Thymus (tissue), 14 donors: Measurements from ENCODE around the gene CRACDL. TPM values are rescaled to one million over a fixed set of nuclear protein-coding genes. Genes with fewer than 3 reads are reported as not detected.

Experiments used
- DNase-seq, 9 donors: peaks; one replicate each; pipeline ENCODE4 v3.0.0-alpha.2; 2013; ENCODE audit warnings: low spot score in 9 of 9, low read depth in 6 of 9, missing footprints in 1 of 9
- H3K27ac ChIP-seq, 2 donors: one replicate each; pipeline ENCODE4 v1.5.1; 2013; ENCODE audit warnings: control low read depth in 1 of 2, low read depth in 1 of 2, low read length in 1 of 2, mild to moderate bottlenecking in 1 of 2, moderate library complexity in 1 of 2
- H3K27me3 ChIP-seq, 2 donors: one replicate each; pipeline ENCODE4 v1.5.1; 2013; ENCODE audit warnings: low read length in 1 of 2; ENCODE audit not compliant: control insufficient read depth in 2 of 2, insufficient read depth in 1 of 2
- H3K36me3 ChIP-seq, 2 donors: one replicate each; pipeline ENCODE4 v1.5.1; 2013; ENCODE audit warnings: low read length in 1 of 2, mild to moderate bottlenecking in 1 of 2, moderate library complexity in 1 of 2; ENCODE audit not compliant: control insufficient read depth in 2 of 2, insufficient read depth in 2 of 2
- H3K4me1 ChIP-seq, 2 donors: one replicate each; pipeline ENCODE4 v1.5.1; 2013; ENCODE audit warnings: low read length in 2 of 2; ENCODE audit not compliant: control insufficient read depth in 2 of 2, insufficient read depth in 2 of 2
- H3K4me3 ChIP-seq, 2 donors: one replicate each; pipeline ENCODE4 v1.5.1; 2013; ENCODE audit warnings: low read length in 2 of 2, control low read depth in 1 of 2, mild to moderate bottlenecking in 1 of 2
- H3K9me3 ChIP-seq, 2 donors: one replicate each; pipeline ENCODE4 v1.5.1; 2013; ENCODE audit warnings: low read length in 1 of 2, mild to moderate bottlenecking in 1 of 2; ENCODE audit not compliant: control insufficient read depth in 2 of 2, insufficient read depth in 1 of 2
- WGBS: extraction: QIAGEN DNeasy Blood & Tissue Kit; methylation state at CpG from one replicate; pipeline ENCODE4 v1.1.7; 2013; 5-methylcytosine and 5-hydroxymethylcytosine counted together
- long read RNA-seq, 10 donors: transcript quantifications; one replicate each; lab custom pipeline, GENCODE V29; 2026
- polyA plus RNA-seq: library from polyadenylated mRNA; stranded (reverse); fragments of 200-250 nt; gene quantifications from one replicate; pipeline ENCODE4 v1.2.3, GENCODE V29; 2013
- total RNA-seq: library from RNA; stranded (reverse); fragments of 120-200 nt; gene quantifications from one replicate; pipeline ENCODE4 v1.2.4, GENCODE V29; 2013
- donor health status: healthy.

The CRACDL gene, protein sequence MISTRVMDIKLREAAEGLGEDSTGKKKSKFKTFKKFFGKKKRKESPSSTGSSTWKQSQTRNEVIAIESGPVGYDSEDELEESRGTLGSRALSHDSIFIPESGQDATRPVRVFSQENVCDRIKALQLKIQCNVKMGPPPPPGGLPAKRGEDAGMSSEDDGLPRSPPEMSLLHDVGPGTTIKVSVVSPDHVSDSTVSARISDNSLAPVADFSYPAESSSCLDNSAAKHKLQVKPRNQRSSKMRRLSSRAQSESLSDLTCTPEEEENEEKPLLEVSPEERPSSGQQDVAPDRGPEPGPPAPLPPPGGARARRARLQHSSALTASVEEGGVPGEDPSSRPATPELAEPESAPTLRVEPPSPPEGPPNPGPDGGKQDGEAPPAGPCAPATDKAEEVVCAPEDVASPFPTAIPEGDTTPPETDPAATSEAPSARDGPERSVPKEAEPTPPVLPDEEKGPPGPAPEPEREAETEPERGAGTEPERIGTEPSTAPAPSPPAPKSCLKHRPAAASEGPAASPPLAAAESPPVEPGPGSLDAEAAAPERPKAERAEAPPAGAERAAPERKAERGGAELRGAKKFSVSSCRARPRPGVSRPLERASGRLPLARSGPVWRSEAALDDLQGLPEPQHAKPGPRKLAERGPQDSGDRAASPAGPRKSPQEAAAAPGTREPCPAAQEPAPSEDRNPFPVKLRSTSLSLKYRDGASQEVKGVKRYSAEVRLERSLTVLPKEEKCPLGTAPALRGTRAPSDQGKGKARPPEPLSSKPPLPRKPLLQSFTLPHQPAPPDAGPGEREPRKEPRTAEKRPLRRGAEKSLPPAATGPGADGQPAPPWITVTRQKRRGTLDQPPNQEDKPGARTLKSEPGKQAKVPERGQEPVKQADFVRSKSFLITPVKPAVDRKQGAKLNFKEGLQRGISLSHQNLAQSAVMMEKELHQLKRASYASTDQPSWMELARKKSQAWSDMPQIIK
- total RNA-seq (1.9 TPM), polyA plus RNA-seq (3.6 TPM)
- long read RNA-seq, donor 1 = 0 reads
- long read RNA-seq, donor 2 = 0 reads
- long read RNA-seq, donor 3, partial matches to known transcripts = 0 of 1 reads
- long read RNA-seq, donor 3, other reads (novel, unspliced or antisense) = 0 of 1 reads
- long read RNA-seq, donor 4 = 0 reads
- long read RNA-seq, donor 5 = 0 reads
- long read RNA-seq, donor 6 = 0 reads
- long read RNA-seq, donor 7 = 0 reads
- long read RNA-seq, donor 8 = 0 reads
- long read RNA-seq, donor 9 = 0 reads
- long read RNA-seq, donor 10 = 0 reads

DNA sequence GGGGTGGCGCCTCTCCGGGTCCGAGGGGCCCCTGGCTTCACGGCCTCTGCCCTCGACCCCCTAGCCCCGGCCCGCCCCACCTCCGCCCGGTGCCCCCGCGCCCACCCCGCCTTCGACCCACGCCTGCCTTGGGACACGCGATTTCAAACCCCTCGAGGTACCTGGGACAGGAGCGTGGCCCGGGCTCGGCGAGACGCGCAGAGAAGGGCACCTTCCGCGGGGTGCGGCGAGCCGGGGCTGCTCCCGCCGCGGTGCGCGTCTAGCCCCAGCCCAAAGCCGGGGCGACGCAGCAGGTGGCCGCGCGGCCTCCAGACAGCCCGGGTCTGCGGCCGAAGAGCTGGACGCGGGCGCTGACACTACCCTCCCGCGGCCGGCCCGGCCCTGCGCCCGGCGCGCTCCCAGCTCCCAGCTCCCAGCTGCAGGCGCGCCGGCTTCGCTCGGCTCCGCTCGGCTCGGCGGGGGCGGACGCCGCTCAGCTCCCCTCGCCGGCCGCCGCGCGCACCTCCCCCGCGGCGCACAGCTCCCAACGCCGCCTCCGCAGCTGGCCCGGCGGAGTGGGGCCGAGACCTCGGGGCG is at the start of gene CRACDL:
CRACDL (minus strand) TSS at position 449 of the 576 bp plus-strand sequence. CDS start 89,425 bp downstream, outside the sequence.
- Histone ChIP-seq H3K36me3 (no peaks in the 10 kb centered on the region), H3K9me3 (peaks cover 0 to 4% of the 10 kb centered on the region in 2 donors), H3K4me1 (peaks cover 0 to 2% of the 10 kb centered on the region in 2 donors), H3K27ac (no peak within 1 kb of the TSS), H3K4me3 (peak within 1 kb of the TSS in 1 of 2 donors; percentile 45), H3K27me3 (peaks cover 44 to 81% of the 10 kb centered on the region in 2 donors)
- 1% methylated on average over 82 of the region's 82 CpGs for WGBS
- DNase-seq = no peak

DNA sequence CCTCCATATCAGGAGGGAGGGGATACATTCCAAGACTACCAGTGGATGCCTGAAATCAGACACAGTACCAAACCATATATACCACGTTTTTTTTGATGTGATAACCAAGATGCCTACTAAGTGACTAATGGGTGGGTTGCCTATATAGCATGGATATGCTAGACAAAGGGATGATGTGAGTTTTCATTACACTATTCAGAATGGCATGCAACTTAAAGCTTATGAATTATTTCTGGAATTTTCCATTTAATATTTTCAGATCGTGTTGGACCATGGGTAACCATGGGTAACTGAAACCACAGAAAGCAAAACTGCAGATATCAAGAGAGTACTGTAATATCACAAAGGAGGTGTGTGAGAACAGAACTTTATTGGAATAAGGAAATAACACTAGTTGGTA is 39.6 kb upstream of the CRACDL start:
- H3K9me3 ChIP-seq = peaks cover 0 to 2% of the 10 kb centered on the region in 2 donors
- 84% methylated on average over 2 of the region's 2 CpGs for WGBS
- no peaks in the 10 kb centered on the region for H3K36me3 ChIP-seq
- no peak overlapping the region for H3K27ac ChIP-seq
- H3K4me3 ChIP-seq = no peak overlapping the region
- no peak for DNase-seq
- no peaks in the 10 kb centered on the region for H3K27me3 ChIP-seq
- H3K4me1 ChIP-seq = no peaks in the 10 kb centered on the region

DNA sequence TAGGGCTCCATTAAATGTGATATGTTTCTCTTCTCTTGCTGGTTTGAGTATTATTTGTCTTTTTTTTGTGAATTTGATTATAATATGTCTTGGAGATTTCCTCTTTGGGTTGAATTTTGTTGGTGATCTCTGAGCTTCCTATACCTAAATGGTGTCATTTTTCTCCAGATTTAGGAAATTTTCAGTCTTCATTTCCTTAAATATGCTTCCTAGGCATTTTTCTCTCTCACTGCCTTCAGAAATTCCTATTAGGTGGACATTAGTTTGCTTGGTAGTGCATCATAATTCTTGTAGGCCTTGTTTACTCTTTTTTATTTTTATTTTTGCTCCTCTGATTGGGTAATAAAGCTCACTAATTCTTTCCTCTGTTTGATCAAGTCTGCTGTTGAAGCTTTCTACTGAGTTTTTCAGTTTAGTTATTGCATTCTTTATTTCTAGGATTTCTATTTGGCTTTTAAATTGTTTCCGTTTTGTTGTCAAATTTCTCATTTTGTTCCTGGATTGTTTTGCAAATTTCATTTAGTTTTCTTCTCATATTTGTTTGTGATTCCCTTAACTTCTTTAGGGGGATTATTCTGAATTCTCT is 36.6 kb upstream of the CRACDL start:
- H3K4me3 ChIP-seq = no peak overlapping the region
- no peaks in the 10 kb centered on the region for H3K27me3 ChIP-seq
- WGBS = 94% methylated on average over 1 of the region's 1 CpG
- no peaks in the 10 kb centered on the region for H3K9me3 ChIP-seq
- no peak for DNase-seq
- H3K36me3 ChIP-seq = no peaks in the 10 kb centered on the region
- no peak overlapping the region for H3K27ac ChIP-seq
- no peaks in the 10 kb centered on the region for H3K4me1 ChIP-seq

DNA sequence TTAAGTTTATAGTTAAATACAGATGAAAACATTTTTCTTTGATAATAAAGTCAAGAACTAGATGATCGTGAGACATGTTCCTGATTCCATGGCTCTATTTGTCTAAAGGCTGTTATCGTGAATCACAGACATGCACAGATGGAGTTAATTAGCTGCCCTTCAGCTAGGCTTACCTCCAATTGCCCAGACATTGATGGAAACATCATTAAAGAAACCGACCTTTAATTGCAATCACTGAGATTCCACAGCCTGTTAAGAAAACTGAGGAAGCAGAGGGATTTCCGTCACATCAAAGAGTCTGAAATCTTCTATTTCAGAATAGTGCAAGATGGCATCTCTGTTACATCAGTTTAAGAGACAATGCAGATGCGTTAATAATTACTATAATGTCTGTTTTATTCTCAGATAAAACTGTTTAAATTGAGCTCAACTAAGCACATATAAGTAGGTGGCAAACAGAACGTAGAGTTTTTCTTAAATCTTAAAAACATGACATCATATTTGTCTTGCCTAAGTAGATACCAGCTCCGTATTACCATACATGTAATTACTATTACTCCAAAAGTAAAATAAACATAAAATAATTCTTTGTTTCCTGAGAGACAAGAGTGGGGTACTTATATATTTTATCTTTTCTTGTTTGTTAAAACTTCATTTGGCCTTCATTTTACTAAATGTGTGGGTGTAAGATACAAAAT is 23.9 kb upstream of the CRACDL start:
- H3K27ac ChIP-seq = no peak overlapping the region
- H3K9me3 ChIP-seq = no peaks in the 10 kb centered on the region
- H3K4me1 ChIP-seq = no peaks in the 10 kb centered on the region
- H3K36me3 ChIP-seq = no peaks in the 10 kb centered on the region
- H3K27me3 ChIP-seq = no peaks in the 10 kb centered on the region
- H3K4me3 ChIP-seq = no peak overlapping the region
- no peak for DNase-seq
- WGBS = 94% methylated on average over 7 of the region's 7 CpGs

DNA sequence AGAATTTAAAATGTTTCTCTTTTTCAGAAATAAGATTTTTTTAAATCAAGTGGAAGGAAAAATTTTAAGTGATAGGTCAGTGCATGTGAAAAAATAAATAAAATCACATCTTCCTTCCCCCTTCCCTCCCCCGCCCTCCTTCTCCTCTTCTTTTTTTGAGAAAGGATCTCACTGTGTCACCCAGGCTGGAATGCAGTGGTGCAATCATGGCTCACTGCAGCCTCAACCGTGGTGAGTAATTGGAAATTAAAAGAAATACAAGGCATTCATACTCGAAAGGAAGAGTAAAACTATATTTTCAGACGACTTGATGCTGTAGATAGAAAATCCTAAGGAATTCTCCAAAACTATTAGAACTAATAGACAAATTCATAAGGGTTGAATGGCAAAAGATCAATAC is 16.9 kb upstream of the CRACDL start:
- Histone ChIP-seq H3K9me3 (no peaks in the 10 kb centered on the region), H3K4me3 (no peak overlapping the region), H3K4me1 (no peaks in the 10 kb centered on the region), H3K27me3 (peaks cover 0 to 7% of the 10 kb centered on the region in 2 donors), H3K27ac (no peak overlapping the region), H3K36me3 (no peaks in the 10 kb centered on the region)
- 89% methylated on average over 4 of the region's 4 CpGs for WGBS
- DNase-seq = no peak

DNA sequence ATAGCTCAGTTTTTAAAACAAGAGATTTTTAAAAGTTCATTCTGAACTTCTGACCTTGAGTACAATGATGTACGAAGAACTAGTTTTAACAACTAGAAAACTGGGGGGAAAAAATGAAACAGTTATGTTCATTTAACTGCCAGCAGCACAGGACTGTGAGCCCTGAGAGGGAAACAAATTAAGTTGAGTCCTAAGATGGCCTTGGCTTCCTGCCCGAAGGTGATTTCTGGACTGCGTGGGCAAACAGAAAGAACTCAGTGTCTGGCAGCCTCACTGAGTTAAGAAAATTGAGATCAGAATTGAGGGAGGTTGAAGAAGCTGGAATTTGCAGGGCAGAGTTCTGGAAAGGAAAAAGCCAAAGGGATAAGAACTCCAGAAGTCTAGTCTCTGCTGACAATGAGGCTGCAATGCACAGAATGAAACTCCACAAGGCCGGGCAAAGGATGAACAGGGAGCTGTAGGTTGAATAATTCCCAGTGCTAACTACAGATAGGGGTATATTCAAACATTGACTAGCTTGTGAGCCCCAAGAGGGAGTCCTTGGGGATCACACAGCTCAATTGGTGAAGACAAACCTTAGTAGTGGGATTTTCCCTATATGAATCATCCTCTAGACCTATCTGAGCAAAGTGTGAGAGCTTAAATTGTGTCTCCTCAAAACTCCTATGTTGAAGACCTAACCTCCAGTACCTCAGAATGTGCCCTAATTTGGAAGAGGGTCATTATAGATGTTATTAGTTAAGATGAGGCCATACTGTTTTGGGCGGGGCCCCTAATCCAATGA is 13.1 kb upstream of the CRACDL start:
- H3K27ac ChIP-seq = no peak overlapping the region
- H3K9me3 ChIP-seq = no peaks in the 10 kb centered on the region
- WGBS = 93% methylated on average over 5 of the region's 5 CpGs
- no peak overlapping the region for H3K4me3 ChIP-seq
- H3K36me3 ChIP-seq = no peaks in the 10 kb centered on the region
- DNase-seq = no peak
- no peaks in the 10 kb centered on the region for H3K4me1 ChIP-seq
- peaks cover 0 to 10% of the 10 kb centered on the region in 2 donors for H3K27me3 ChIP-seq

DNA sequence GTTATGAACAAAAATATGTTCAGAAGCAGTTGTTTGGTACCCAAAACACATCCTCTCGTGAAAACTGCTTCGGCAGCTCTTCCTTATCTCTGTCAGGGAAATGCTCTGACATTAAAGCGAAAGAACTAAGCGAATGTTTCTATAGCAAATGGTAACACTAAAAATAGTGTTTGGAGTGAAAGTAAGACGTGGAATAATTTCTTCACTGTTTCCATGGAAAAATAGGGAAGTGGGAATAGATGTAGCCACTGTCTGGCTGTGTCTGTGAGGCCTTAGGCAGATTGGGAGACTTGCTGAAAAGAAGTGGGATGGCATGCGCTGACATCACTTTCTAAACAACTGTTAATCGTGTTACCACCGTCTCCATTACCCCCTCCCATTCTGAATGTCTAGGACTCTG is 11.5 kb upstream of the CRACDL start:
- Histone ChIP-seq H3K36me3 (no peaks in the 10 kb centered on the region), H3K9me3 (no peaks in the 10 kb centered on the region), H3K27me3 (peaks cover 0 to 10% of the 10 kb centered on the region in 2 donors), H3K4me3 (no peak overlapping the region), H3K27ac (no peak overlapping the region), H3K4me1 (no peaks in the 10 kb centered on the region)
- 93% methylated on average over 8 of the region's 8 CpGs for WGBS
- DNase-seq = no peak
